Ovary (tissue), 3 donors: Measurements from ENCODE around the gene KLK11.

Experiments
- EP300 ChIP-seq: sonication (generic); formaldehyde crosslinking; IDR thresholded peaks from one replicate; pipeline ENCODE4 v1.6.1; 2017; ENCODE audit warnings: antibody characterized with exemption
- POLR2A ChIP-seq: fragments of 450-650 bp; IDR thresholded peaks from one replicate; pipeline ENCODE4 v1.6.1; 2017; ENCODE audit warnings: antibody characterized with exemption, mild to moderate bottlenecking, moderate library complexity
- TF ChIP-seq, protein P1 (sequence below), 3 donors: fragments of 450-650 bp in 2 of 3; fragments of 200-600 bp in 1 of 3; IDR thresholded peaks; one replicate each; pipeline versions ENCODE4 v1.5.1 to v1.8.0; 2016 to 2022; ENCODE audit warnings: antibody characterized with exemption in 3 of 3, mild to moderate bottlenecking in 1 of 3
- donor health status: DM: no; HTN: no; CAD: no.

DNA sequence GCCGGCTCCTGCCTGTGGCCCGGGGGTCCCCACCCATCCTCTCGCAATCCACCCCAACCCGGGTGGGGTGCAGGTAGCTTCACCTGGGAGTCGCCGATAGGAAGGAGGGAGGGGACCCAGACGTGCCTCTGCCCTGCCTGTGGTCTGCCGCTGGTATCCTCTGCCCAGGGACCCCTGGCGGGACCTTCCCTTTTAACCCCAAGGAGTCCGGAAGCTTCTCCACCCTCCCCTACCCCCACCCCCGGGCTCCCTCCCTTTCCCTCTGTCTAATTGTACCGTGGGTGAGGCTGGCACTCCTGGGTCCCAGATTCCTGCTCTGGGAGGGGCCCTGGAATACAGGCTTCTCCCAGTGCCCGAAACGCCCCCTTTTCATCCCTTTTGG lies 6.9 kb downstream of the KLK11 start, which contains the start of gene KLK10:
- TF ChIP-seq POLR2A, result no peak
- TF ChIP-seq, protein P1, sequence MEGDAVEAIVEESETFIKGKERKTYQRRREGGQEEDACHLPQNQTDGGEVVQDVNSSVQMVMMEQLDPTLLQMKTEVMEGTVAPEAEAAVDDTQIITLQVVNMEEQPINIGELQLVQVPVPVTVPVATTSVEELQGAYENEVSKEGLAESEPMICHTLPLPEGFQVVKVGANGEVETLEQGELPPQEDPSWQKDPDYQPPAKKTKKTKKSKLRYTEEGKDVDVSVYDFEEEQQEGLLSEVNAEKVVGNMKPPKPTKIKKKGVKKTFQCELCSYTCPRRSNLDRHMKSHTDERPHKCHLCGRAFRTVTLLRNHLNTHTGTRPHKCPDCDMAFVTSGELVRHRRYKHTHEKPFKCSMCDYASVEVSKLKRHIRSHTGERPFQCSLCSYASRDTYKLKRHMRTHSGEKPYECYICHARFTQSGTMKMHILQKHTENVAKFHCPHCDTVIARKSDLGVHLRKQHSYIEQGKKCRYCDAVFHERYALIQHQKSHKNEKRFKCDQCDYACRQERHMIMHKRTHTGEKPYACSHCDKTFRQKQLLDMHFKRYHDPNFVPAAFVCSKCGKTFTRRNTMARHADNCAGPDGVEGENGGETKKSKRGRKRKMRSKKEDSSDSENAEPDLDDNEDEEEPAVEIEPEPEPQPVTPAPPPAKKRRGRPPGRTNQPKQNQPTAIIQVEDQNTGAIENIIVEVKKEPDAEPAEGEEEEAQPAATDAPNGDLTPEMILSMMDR (IDR thresholded peaks at IDR 0.05), result no peak
- no peak for TF ChIP-seq EP300
